Neural progenitor cell (in vitro differentiated cells): ENCODE results near the gene CD180. TPM values are rescaled to one million over a fixed set of nuclear protein-coding genes. Genes with fewer than 3 reads are reported as not detected.

Source experiments
- DNase-seq: peaks from one replicate; pipeline ENCODE4 v3.0.0-alpha.2; 2016; ENCODE audit warnings: low spot score
- H2AFZ ChIP-seq: fragments of 200-600 bp; sonication (generic); replicated peaks from 2 replicates; pipeline ENCODE4 v1.6.1; 2016; ENCODE audit warnings: antibody characterized with exemption
- H3F3A ChIP-seq: fragments of 200-600 bp; sonication (generic); 2 replicates; pipeline ENCODE4 v1.6.1; 2016; ENCODE audit warnings: antibody characterized with exemption, low read depth
- H3K27ac ChIP-seq: fragments of 200-600 bp; sonication (generic); 2 replicates; pipeline ENCODE4 v1.5.1; 2016; ENCODE audit warnings: mild to moderate bottlenecking
- H3K27me3 ChIP-seq: fragments of 200-600 bp; sonication (generic); 2 replicates; pipeline ENCODE4 v1.6.1; 2016; ENCODE audit warnings: mild to moderate bottlenecking, moderate library complexity
- H3K36me3 ChIP-seq: fragments of 200-600 bp; sonication (generic); 2 replicates; pipeline ENCODE4 v1.5.1; 2016
- H3K4me1 ChIP-seq: fragments of 200-600 bp; sonication (generic); 2 replicates; pipeline ENCODE4 v1.6.1; 2016; ENCODE audit warnings: mixed run types
- H3K4me2 ChIP-seq: fragments of 200-600 bp; sonication (generic); 2 replicates; pipeline ENCODE4 v1.6.1; 2016
- H3K4me3 ChIP-seq: fragments of 200-600 bp; sonication (generic); 2 replicates; pipeline ENCODE4 v1.5.1; 2016
- H3K79me2 ChIP-seq: fragments of 200-600 bp; sonication (generic); 2 replicates; pipeline ENCODE4 v1.6.1; 2016; ENCODE audit warnings: low read depth
- H3K9ac ChIP-seq: fragments of 200-600 bp; sonication (generic); 2 replicates; pipeline ENCODE4 v1.6.1; 2016
- H3K9me3 ChIP-seq: fragments of 200-600 bp; sonication (generic); 2 replicates; pipeline ENCODE4 v1.5.1; 2016; ENCODE audit warnings: low read depth
- H4K20me1 ChIP-seq: fragments of 200-600 bp; sonication (generic); 2 replicates; pipeline ENCODE4 v1.6.1; 2016; ENCODE audit warnings: low read depth
- H3K27ac Mint-ChIP-seq: 3 replicates; pipeline ENCODE4 v1.8.0; 2021; ENCODE audit warnings: mixed read lengths
- H3K27me3 Mint-ChIP-seq: 2 replicates; pipeline ENCODE4 v1.8.0; 2022; ENCODE audit warnings: low read depth, mild to moderate bottlenecking, inconsistent platforms, moderate library complexity, mixed read lengths; ENCODE audit not compliant: insufficient read depth
- H3K36me3 Mint-ChIP-seq: 3 replicates; pipeline ENCODE4 v1.8.0; 2021; ENCODE audit warnings: mixed read lengths
- H3K4me1 Mint-ChIP-seq: 3 replicates; pipeline ENCODE4 v1.8.0; 2021; ENCODE audit warnings: mixed read lengths
- H3K4me3 Mint-ChIP-seq: 3 replicates; pipeline ENCODE4 v1.8.0; 2021; ENCODE audit warnings: mild to moderate bottlenecking, moderate library complexity, mixed read lengths
- H3K9me3 Mint-ChIP-seq: 3 replicates; pipeline ENCODE4 v1.8.0; 2020; ENCODE audit warnings: mixed read lengths
- EZH2 ChIP-seq: fragments of 200-600 bp; sonication (generic); IDR thresholded peaks from 2 replicates; pipeline ENCODE4 v1.6.1; 2017; ENCODE audit warnings: antibody characterized with exemption, mild to moderate bottlenecking, moderate library complexity
- EZH2phosphoT487 ChIP-seq: fragments of 200-600 bp; sonication (generic); IDR thresholded peaks from 2 replicates; pipeline ENCODE4 v1.6.1; 2017; ENCODE audit warnings: antibody characterized with exemption
- total RNA-seq: library from RNA; depleted of rRNA; stranded (reverse); fragments of >200 nt; gene quantifications from 2 replicates; pipeline ENCODE4 v1.2.3, GENCODE V29; 2015; ENCODE audit warnings: low replicate concordance
- TF ChIP-seq, protein P1 (sequence below): fragments of 200-600 bp; sonication (generic); IDR thresholded peaks from 2 replicates; pipeline ENCODE4 v1.5.1; 2017; ENCODE audit warnings: antibody characterized with exemption, mild to moderate bottlenecking

The CD180 gene
- total RNA-seq, 1 donor from 2014 or later, result not detected

DNA sequence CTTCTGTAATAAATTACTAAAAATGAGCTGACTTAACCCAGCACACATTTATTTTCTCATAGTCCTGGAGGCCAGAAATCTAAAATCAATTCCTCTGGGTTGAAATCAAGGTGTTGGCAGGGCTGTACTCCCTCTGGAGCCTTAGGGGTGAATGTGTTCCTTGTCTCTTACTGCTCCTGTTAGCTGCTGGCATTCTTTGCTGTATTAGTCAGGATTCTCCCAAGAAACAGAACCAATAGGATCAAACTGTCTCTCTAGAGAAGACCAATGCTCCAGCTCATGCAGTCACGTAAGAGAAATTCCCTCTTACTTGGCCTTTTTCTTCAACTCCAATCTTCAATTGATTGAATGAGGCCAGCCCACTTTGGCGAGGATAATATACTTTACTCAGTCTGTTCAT lies 15.3 kb upstream of the CD180 start:
- H3K27me3 ChIP-seq, result no peaks in the 10 kb centered on the region
- no peaks in the 10 kb centered on the region for H3K79me2 ChIP-seq
- no peak overlapping the region for H3K4me2 ChIP-seq
- no peaks in the 10 kb centered on the region for H3F3A ChIP-seq
- Mint-ChIP-seq H3K4me1 (peaks cover 2% of the 10 kb centered on the region), H3K9me3 (no peaks in the 10 kb centered on the region), H3K4me3 (no peak overlapping the region), H3K36me3 (no peaks in the 10 kb centered on the region), H3K27ac (no peak overlapping the region), H3K27me3 (peaks cover 4% of the 10 kb centered on the region)
- H3K4me3 ChIP-seq, result no peak overlapping the region
- no peak overlapping the region for H2AFZ ChIP-seq
- H3K9me3 ChIP-seq, result no peaks in the 10 kb centered on the region
- no peak overlapping the region for H3K27ac ChIP-seq
- no peaks in the 10 kb centered on the region for H3K36me3 ChIP-seq
- no peaks in the 10 kb centered on the region for H3K4me1 ChIP-seq
- no peak for DNase-seq
- no peak overlapping the region for H3K9ac ChIP-seq
- no peaks in the 10 kb centered on the region for H4K20me1 ChIP-seq
- no peak for TF ChIP-seq EZH2
- TF ChIP-seq, protein P1, sequence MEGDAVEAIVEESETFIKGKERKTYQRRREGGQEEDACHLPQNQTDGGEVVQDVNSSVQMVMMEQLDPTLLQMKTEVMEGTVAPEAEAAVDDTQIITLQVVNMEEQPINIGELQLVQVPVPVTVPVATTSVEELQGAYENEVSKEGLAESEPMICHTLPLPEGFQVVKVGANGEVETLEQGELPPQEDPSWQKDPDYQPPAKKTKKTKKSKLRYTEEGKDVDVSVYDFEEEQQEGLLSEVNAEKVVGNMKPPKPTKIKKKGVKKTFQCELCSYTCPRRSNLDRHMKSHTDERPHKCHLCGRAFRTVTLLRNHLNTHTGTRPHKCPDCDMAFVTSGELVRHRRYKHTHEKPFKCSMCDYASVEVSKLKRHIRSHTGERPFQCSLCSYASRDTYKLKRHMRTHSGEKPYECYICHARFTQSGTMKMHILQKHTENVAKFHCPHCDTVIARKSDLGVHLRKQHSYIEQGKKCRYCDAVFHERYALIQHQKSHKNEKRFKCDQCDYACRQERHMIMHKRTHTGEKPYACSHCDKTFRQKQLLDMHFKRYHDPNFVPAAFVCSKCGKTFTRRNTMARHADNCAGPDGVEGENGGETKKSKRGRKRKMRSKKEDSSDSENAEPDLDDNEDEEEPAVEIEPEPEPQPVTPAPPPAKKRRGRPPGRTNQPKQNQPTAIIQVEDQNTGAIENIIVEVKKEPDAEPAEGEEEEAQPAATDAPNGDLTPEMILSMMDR, result no peak
- TF ChIP-seq EZH2phosphoT487, result no peak

- no peak overlapping the region for H3K27ac ChIP-seq
- no peaks in the 10 kb centered on the region for H4K20me1 ChIP-seq
- Mint-ChIP-seq H3K4me1 (peaks cover 2% of the 10 kb centered on the region), H3K27ac (no peak overlapping the region), H3K4me3 (no peak overlapping the region), H3K27me3 (peaks cover 5% of the 10 kb centered on the region), H3K9me3 (no peaks in the 10 kb centered on the region), H3K36me3 (no peaks in the 10 kb centered on the region)
- no peak overlapping the region for H3K4me3 ChIP-seq
- no peak overlapping the region for H3K9ac ChIP-seq
- TF ChIP-seq, protein P1, result peak; percentile 75
- no peak for TF ChIP-seq EZH2
- peak; percentile 79 for DNase-seq
- H3K36me3 ChIP-seq, result no peaks in the 10 kb centered on the region
- no peaks in the 10 kb centered on the region for H3F3A ChIP-seq
- no peaks in the 10 kb centered on the region for H3K27me3 ChIP-seq
- H3K9me3 ChIP-seq, result no peaks in the 10 kb centered on the region
- no peak overlapping the region for H3K4me2 ChIP-seq
- no peaks in the 10 kb centered on the region for H3K4me1 ChIP-seq
- H2AFZ ChIP-seq, result no peak overlapping the region
- no peaks in the 10 kb centered on the region for H3K79me2 ChIP-seq
Measured at GRCh38 chr5:67209141-67209771, 12.7 kb upstream of the CD180 start.

GRCh38 chr5:67208403-67208802 lies 11.8 kb upstream of the CD180 start:
- Mint-ChIP-seq H3K36me3 (no peaks in the 10 kb centered on the region), H3K9me3 (no peaks in the 10 kb centered on the region), H3K4me1 (peaks cover 2% of the 10 kb centered on the region), H3K27ac (no peak overlapping the region), H3K4me3 (no peak overlapping the region), H3K27me3 (peaks cover 5% of the 10 kb centered on the region)
- Histone ChIP-seq H3K9me3 (no peaks in the 10 kb centered on the region), H2AFZ (no peak overlapping the region), H3K4me2 (no peak overlapping the region), H3K4me1 (no peaks in the 10 kb centered on the region), H3K4me3 (no peak overlapping the region), H3K27me3 (no peaks in the 10 kb centered on the region), H3K79me2 (no peaks in the 10 kb centered on the region), H3K27ac (no peak overlapping the region), H3F3A (no peaks in the 10 kb centered on the region), H4K20me1 (no peaks in the 10 kb centered on the region), H3K9ac (no peak overlapping the region), H3K36me3 (no peaks in the 10 kb centered on the region)
- no peak for DNase-seq
- TF ChIP-seq EZH2 (no peak), EZH2phosphoT487 (no peak)
- TF ChIP-seq, protein P1, result no peak
